ENCODE measurements around the gene CRK. TPM values are rescaled to one million over a fixed set of nuclear protein-coding genes. Genes with fewer than 3 reads are reported as not detected.

CRK gene
- total and polyA plus RNA-seq, 9 donors: 31.7 to 60.6 (median 43.3) TPM

- no peaks in the 10 kb centered on the region for H3K36me3 ChIP-seq
- no peaks in the 10 kb centered on the region for H3K27me3 ChIP-seq
- no peak overlapping the region for H3K27ac ChIP-seq
- TF ChIP-seq POLR2A (IDR thresholded peaks at IDR 0.05) (no peak), EP300 (IDR thresholded peaks at IDR 0.05) (no peak), CTCF (IDR thresholded peaks at IDR 0.05) (no peak)
- intact Hi-C loops (cut with DNase I): no loop called here
- 91 to 94% (median 92%) methylated on average over 15 of the region's 15 CpGs for WGBS, 3 donors
- H3K9me3 ChIP-seq: no peaks in the 10 kb centered on the region
- H3K4me3 ChIP-seq: no peak overlapping the region
- no peaks in the 10 kb centered on the region for H3K4me1 ChIP-seq (ENCODE audit: insufficient read depth)
- no peak for DNase-seq
Measured at GRCh38 chr17:1471490-1471889, 15.5 kb upstream of the CRK start.

- H3K27ac ChIP-seq: no peak overlapping the region
- H3K36me3 ChIP-seq: no peaks in the 10 kb centered on the region
- WGBS, 3 donors: 79 to 81% (median 81%) methylated on average over 25 of the region's 25 CpGs
- no peak overlapping the region for H3K4me3 ChIP-seq
- H3K4me1 ChIP-seq (ENCODE audit: insufficient read depth): no peaks in the 10 kb centered on the region
- intact Hi-C loops (cut with DNase I): no loop called here
- no peaks in the 10 kb centered on the region for H3K27me3 ChIP-seq
- TF ChIP-seq CTCF (IDR thresholded peaks at IDR 0.05) (no peak), POLR2A (IDR thresholded peaks at IDR 0.05) (no peak), EP300 (IDR thresholded peaks at IDR 0.05) (no peak)
- no peaks in the 10 kb centered on the region for H3K9me3 ChIP-seq
- no peak for DNase-seq
Measured at GRCh38 chr17:1470755-1471462, 14.9 kb upstream of the CRK start.

- Histone ChIP-seq H3K4me1 (ENCODE audit: insufficient read depth) (no peaks in the 10 kb centered on the region), H3K4me3 (no peak overlapping the region), H3K9me3 (no peaks in the 10 kb centered on the region), H3K27ac (no peak overlapping the region), H3K27me3 (no peaks in the 10 kb centered on the region), H3K36me3 (no peaks in the 10 kb centered on the region)
- TF ChIP-seq CTCF (IDR thresholded peaks at IDR 0.05) (no peak), EP300 (IDR thresholded peaks at IDR 0.05) (no peak), POLR2A (IDR thresholded peaks at IDR 0.05) (no peak)
- 79 to 82% (median 80%) methylated on average over 29 to 33 of the region's 33 CpGs for WGBS, 3 donors
- intact Hi-C loops (cut with DNase I): no loop called here
- no peak for DNase-seq
Measured at GRCh38 chr17:1470071-1470754, 14.2 kb upstream of the CRK start.

GRCh38 chr17:1469231-1469852 lies 13.3 kb upstream of the CRK start:
- intact Hi-C loops (cut with DNase I): loop anchor here in 1 of 4 donors (5.0 kb wide), 1 partner anchor 277 kb away; no protein-coding TSS in a partner anchor
- Histone ChIP-seq H3K36me3 (no peaks in the 10 kb centered on the region), H3K4me3 (no peak overlapping the region), H3K27me3 (no peaks in the 10 kb centered on the region), H3K4me1 (ENCODE audit: insufficient read depth) (no peaks in the 10 kb centered on the region), H3K9me3 (no peaks in the 10 kb centered on the region), H3K27ac (no peak overlapping the region)
- no peak for DNase-seq
- TF ChIP-seq POLR2A (IDR thresholded peaks at IDR 0.05): no peak
- no peak for TF ChIP-seq CTCF (IDR thresholded peaks at IDR 0.05)
- no peak for TF ChIP-seq EP300 (IDR thresholded peaks at IDR 0.05)
- WGBS, 3 donors: 76 to 83% (median 83%) methylated on average over 28 of the region's 28 CpGs
